Testis (tissue), 3 donors: Measurements from ENCODE around the gene SCARF1. TPM values are rescaled to one million over a fixed set of nuclear protein-coding genes. Genes with fewer than 3 reads are reported as not detected.

Source experiments
- DNase-seq: peaks from one replicate; pipeline ENCODE4 v3.0.0-alpha.2; 2019
- H3K27ac ChIP-seq, 2 donors: fragments of 200-600 bp; sonication (generic); one replicate each; pipeline ENCODE4 v1.5.1; 2019
- H3K27me3 ChIP-seq: fragments of 200-600 bp; sonication (generic); one replicate; pipeline ENCODE4 v1.5.1; 2019
- H3K36me3 ChIP-seq: fragments of 200-600 bp; sonication (generic); one replicate; pipeline ENCODE4 v1.5.1; 2017; ENCODE audit warnings: low read depth; ENCODE audit errors: missing control alignments
- H3K4me1 ChIP-seq: fragments of 200-600 bp; sonication (generic); one replicate; pipeline ENCODE4 v1.5.1; 2019
- H3K4me3 ChIP-seq, 2 donors: fragments of 200-600 bp; sonication (generic); one replicate each; pipeline ENCODE4 v1.5.1; 2017 to 2019
- H3K9me3 ChIP-seq: fragments of 200-600 bp; sonication (generic); one replicate; pipeline ENCODE4 v1.5.1; 2017
- CTCF ChIP-seq, 3 experiments: fragments of 450-650 bp in 2 of 3; fragments of 200-600 bp in 1 of 3; sonication (generic) in 1 of 3; IDR thresholded peaks; one replicate each; pipeline ENCODE4 v1.5.1; 2016 to 2019; ENCODE audit warnings: antibody characterized with exemption in 3 of 3, mild to moderate bottlenecking in 2 of 3, moderate library complexity in 1 of 3
- POLR2A ChIP-seq: fragments of 450-650 bp; IDR thresholded peaks from one replicate; pipeline ENCODE4 v1.6.1; 2017; ENCODE audit warnings: antibody characterized with exemption, mild to moderate bottlenecking, moderate library complexity
- WGBS, 2 donors: methylation state at CpG; one replicate each; pipeline ENCODE4 v1.1.5; 2018; 5-methylcytosine and 5-hydroxymethylcytosine counted together
- intact Hi-C: fragments of 100-400 bp; cut with DNase I; formaldehyde crosslinking; loops from one replicate; pipeline ENCODE4 v1.15.1; 2023; ENCODE audit warnings: low total_unique reads
- polyA plus RNA-seq: library from polyadenylated mRNA; stranded (reverse); fragments of 350-450 nt; fragmentation: Illumina TruSeq; extraction: RNeasy Lipid Tissue Mini Kit (QIAGEN cat#74804); gene quantifications from one replicate; pipeline ENCODE4 v1.2.3, GENCODE V29; 2014; ENCODE audit warnings: low read depth, low replicate concordance; ENCODE audit not compliant: insufficient read depth
- total RNA-seq, 2 donors: library from RNA; depleted of rRNA; stranded (reverse); fragments of >200 nt; gene quantifications; one replicate each; pipeline ENCODE4 v1.2.3, GENCODE V29; 2016

Gene SCARF1
- total and polyA plus RNA-seq, 3 donors from 2014 or later = 4.7 to 11.6 (median 9.3) TPM

GRCh38 chr17:1686086-1686485 is 40.6 kb upstream of the SCARF1 start:
- no peak for DNase-seq
- peaks cover 4% of the 10 kb centered on the region for H3K36me3 ChIP-seq
- no peak overlapping the region for H3K27ac ChIP-seq
- intact Hi-C loops = no loop called here
- WGBS, 2 donors = 87 to 93% methylated on average over 7 of the region's 7 CpGs
- H3K27me3 ChIP-seq = no peaks in the 10 kb centered on the region
- TF ChIP-seq CTCF (IDR thresholded peaks at IDR 0.05) = no peak
- no peak for TF ChIP-seq POLR2A
- H3K4me3 ChIP-seq = no peak overlapping the region
- no peaks in the 10 kb centered on the region for H3K9me3 ChIP-seq
- H3K4me1 ChIP-seq = peaks cover 19% of the 10 kb centered on the region

GRCh38 chr17:1684378-1685189 is 39.1 kb upstream of the SCARF1 start, which contains the start of gene PRPF8:
TSS of gene PRPF8 (minus strand) at chr17:1684867. CDS start at chr17:1684571, 296 bp downstream.
- intact Hi-C loops = no loop called here
- DNase-seq = peak; percentile 99
- peaks cover 4% of the 10 kb centered on the region for H3K36me3 ChIP-seq
- H3K4me3 ChIP-seq = peak within 1 kb of the TSS; percentile 68 to 87
- TF ChIP-seq CTCF (IDR thresholded peaks at IDR 0.05) (no peak), POLR2A (peak; percentile 94)
- WGBS, 2 donors = 1 to 2% methylated on average over 32 to 66 of the region's 72 CpGs
- H3K4me1 ChIP-seq = peaks cover 19% of the 10 kb centered on the region
- no peaks in the 10 kb centered on the region for H3K9me3 ChIP-seq
- no peaks in the 10 kb centered on the region for H3K27me3 ChIP-seq
- peak within 1 kb of the TSS; percentile 85 to 94 for H3K27ac ChIP-seq

GRCh38 chr17:1683459-1683858 is 37.9 kb upstream of the SCARF1 start:
- H3K4me1 ChIP-seq = peaks cover 19% of the 10 kb centered on the region
- H3K27me3 ChIP-seq = no peaks in the 10 kb centered on the region
- intact Hi-C loops = no loop called here
- peaks cover 9% of the 10 kb centered on the region for H3K36me3 ChIP-seq
- peak overlapping the region; percentile 68 to 87 for H3K4me3 ChIP-seq
- no peaks in the 10 kb centered on the region for H3K9me3 ChIP-seq
- WGBS, 2 donors = 48 to 72% methylated on average over 5 of the region's 5 CpGs
- peak overlapping the region in 1 of 2 donors; percentile 85 for H3K27ac ChIP-seq
- TF ChIP-seq CTCF (IDR thresholded peaks at IDR 0.05) (no peak), POLR2A (no peak)
- no peak for DNase-seq

DNA sequence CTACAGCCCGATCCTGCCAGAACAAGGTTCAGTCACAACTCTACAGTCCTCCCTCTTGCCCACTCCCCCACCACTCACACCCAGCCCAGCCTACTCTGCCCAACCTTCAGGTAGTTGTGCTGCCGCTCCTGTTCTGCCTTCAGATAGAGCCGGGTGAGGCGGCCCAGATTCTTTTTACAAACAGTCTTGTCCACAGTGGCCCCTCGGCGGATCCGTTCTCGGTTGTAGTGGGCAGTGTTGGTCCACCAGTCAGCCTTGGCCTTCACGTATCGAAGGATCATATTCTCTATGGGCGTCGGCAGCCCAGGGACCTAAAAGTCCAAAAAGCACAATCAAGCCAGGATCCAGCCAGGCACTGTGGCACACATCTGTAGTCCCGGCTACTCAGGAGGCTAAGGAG is 30.9 kb upstream of the SCARF1 start:
- TF ChIP-seq POLR2A = no peak
- no peak for TF ChIP-seq CTCF (IDR thresholded peaks at IDR 0.05)
- Histone ChIP-seq H3K4me3 (no peak overlapping the region), H3K4me1 (no peaks in the 10 kb centered on the region), H3K27ac (no peak overlapping the region), H3K9me3 (no peaks in the 10 kb centered on the region), H3K27me3 (no peaks in the 10 kb centered on the region), H3K36me3 (peaks cover 8% of the 10 kb centered on the region)
- intact Hi-C loops = no loop called here
- no peak for DNase-seq
- 92 to 96% methylated on average over 13 of the region's 13 CpGs for WGBS, 2 donors
